H1 (cell line): ENCODE measurements around the gene RNF212. TPM values are rescaled to one million over a fixed set of nuclear protein-coding genes. Genes with fewer than 3 reads are reported as not detected.
A peak's percentile ranks its signal among the peaks of the same experiment; 100 is the strongest.

Experiments used
- CTCF ChIA-PET: fragments of 300-600 bp; sonication (Branson Sonifier 250); formaldehyde crosslinking; loops from one replicate; lab custom pipeline; 2021; ENCODE audit not compliant: partially characterized antibody; lab: Charles Lee
- POLR2A ChIA-PET: fragments of 300-600 bp; sonication (Branson Sonifier 250); formaldehyde crosslinking; loops from one replicate; lab custom pipeline; 2021; ENCODE audit warnings: inconsistent platforms; ENCODE audit not compliant: partially characterized antibody; lab: Charles Lee
- DNase-seq, 2 experiments: peaks; one replicate each; pipeline versions ENCODE4 v3.0.0 to v3.0.0-alpha.2; 2010 to 2022; ENCODE audit warnings: low spot score in 2 of 2, low read depth in 1 of 2, mixed read lengths in 1 of 2
- FAIRE-seq: peaks from 2 replicates; lab custom pipeline; 2011; peaks lifted over from hg19 to GRCh38; lab: Jason Lieb, UNC
- H2AFZ ChIP-seq: 2 replicates; pipeline ENCODE4 v1.8.1; 2012; ENCODE audit warnings: low read length, inconsistent platforms
- H2AK5ac ChIP-seq: 2 replicates; pipeline ENCODE4 v1.6.1; 2013; ENCODE audit warnings: low read depth, low read length
- H2BK120ac ChIP-seq: replicated peaks from 2 replicates; pipeline ENCODE3; 2013; ENCODE audit warnings: low read depth, low read length, inconsistent platforms
- H2BK12ac ChIP-seq: 2 replicates; pipeline ENCODE4 v1.6.1; 2013; ENCODE audit warnings: low read depth, low read length
- H2BK15ac ChIP-seq: 2 replicates; pipeline ENCODE4 v1.6.1; 2013; ENCODE audit warnings: low read length
- H2BK20ac ChIP-seq: 2 replicates; pipeline ENCODE4 v1.6.1; 2013; ENCODE audit warnings: low read length
- H2BK5ac ChIP-seq: 2 replicates; pipeline ENCODE4 v1.6.1; 2013; ENCODE audit warnings: low read depth, low read length
- H3K14ac ChIP-seq: 2 replicates; pipeline ENCODE4 v1.6.1; 2013; ENCODE audit warnings: inconsistent platforms; ENCODE audit not compliant: insufficient read length
- H3K18ac ChIP-seq: 2 replicates; pipeline ENCODE4 v1.6.1; 2013; ENCODE audit warnings: low read length; ENCODE audit errors: extremely low read depth
- H3K23ac ChIP-seq: 2 replicates; pipeline ENCODE4 v1.6.1; 2013; ENCODE audit warnings: inconsistent platforms; ENCODE audit not compliant: insufficient read length
- H3K23me2 ChIP-seq: 2 replicates; pipeline ENCODE4 v1.6.1; 2013; ENCODE audit warnings: low read depth, low read length
- H3K27ac ChIP-seq: 2 replicates; pipeline ENCODE4 v1.6.1; 2011; ENCODE audit warnings: low read depth, low read length, inconsistent platforms
- H3K27me3 ChIP-seq, 4 experiments: replicated peaks in 1 of 4; 1 replicate in 1 of 4; 2 replicates in 3 of 4; pipeline versions ENCODE4 v1.6.1 to v1.8.1; 2011 to 2013; ENCODE audit warnings: low read length in 3 of 4, mild to moderate bottlenecking in 3 of 4, inconsistent platforms in 2 of 4, mixed read lengths in 2 of 4, moderate library complexity in 1 of 4; ENCODE audit not compliant: control insufficient read depth in 3 of 4, insufficient read depth in 3 of 4; ENCODE audit errors: extremely low read depth in 1 of 4
- H3K36me3 ChIP-seq, 4 experiments: 2 replicates each; pipeline versions ENCODE4 v1.6.1 to v1.8.1; 2011 to 2013; ENCODE audit warnings: mild to moderate bottlenecking in 4 of 4, low read length in 3 of 4, moderate library complexity in 2 of 4, control low read depth in 1 of 4, inconsistent platforms in 1 of 4; ENCODE audit not compliant: insufficient read depth in 4 of 4, control insufficient read depth in 2 of 4
- H3K4ac ChIP-seq: replicated peaks from 2 replicates; pipeline ENCODE3; 2013; ENCODE audit warnings: low read length, low read depth, mixed read lengths, inconsistent platforms; ENCODE audit not compliant: insufficient read length
- H3K4me1 ChIP-seq, 4 experiments: replicated peaks in 1 of 4; 1 replicate in 1 of 4; 2 replicates in 3 of 4; pipeline versions ENCODE4 v1.6.1 to v1.8.1; 2011 to 2013; ENCODE audit warnings: low read length in 3 of 4, inconsistent platforms in 2 of 4, mixed read lengths in 1 of 4; ENCODE audit not compliant: insufficient read depth in 4 of 4, control insufficient read depth in 3 of 4
- H3K4me2 ChIP-seq, 2 experiments: 2 replicates each; pipeline versions ENCODE4 v1.6.1 to v1.8.1; 2011 to 2013; ENCODE audit warnings: low read depth in 2 of 2, low read length in 2 of 2, control low read depth in 1 of 2, inconsistent platforms in 1 of 2, mild to moderate bottlenecking in 1 of 2; ENCODE audit not compliant: insufficient read depth in 1 of 2
- H3K4me3 ChIP-seq, 4 experiments: fragments of 200-600, 300-600 bp in 1 of 4; sonication (generic), shearing (Covaris generic), sonication (Bioruptor Twin) in 1 of 4; 2 replicates each; pipeline versions ENCODE4 v1.5.1 to v1.8.1; 2011 to 2016; ENCODE audit warnings: low read length in 4 of 4, low read depth in 3 of 4, control low read depth in 2 of 4, inconsistent platforms in 2 of 4, mild to moderate bottlenecking in 2 of 4, mixed read lengths in 1 of 4, moderate library complexity in 1 of 4; ENCODE audit not compliant: insufficient read depth in 2 of 4; ENCODE audit errors: extremely low read depth in 1 of 4
- H3K56ac ChIP-seq: replicated peaks from 2 replicates; pipeline ENCODE3; 2013; ENCODE audit warnings: low read depth, mild to moderate bottlenecking, mixed read lengths, low read length, inconsistent platforms; ENCODE audit not compliant: insufficient read length
- H3K79me1 ChIP-seq: 2 replicates; pipeline ENCODE4 v1.6.1; 2013; ENCODE audit warnings: low read depth, low read length, control low read depth
- H3K79me2 ChIP-seq, 2 experiments: 2 replicates each; pipeline versions ENCODE4 v1.6.1 to v1.8.1; 2012 to 2013; ENCODE audit warnings: low read length in 2 of 2, mild to moderate bottlenecking in 2 of 2, inconsistent platforms in 1 of 2; ENCODE audit not compliant: insufficient read depth in 2 of 2, control insufficient read depth in 1 of 2
- H3K9ac ChIP-seq, 4 experiments: replicated peaks in 1 of 4; 1 replicate in 1 of 4; 2 replicates in 3 of 4; pipeline versions ENCODE4 v1.6.1 to v1.8.1; 2011 to 2013; ENCODE audit warnings: low read depth in 3 of 4, low read length in 3 of 4, control low read depth in 2 of 4, mild to moderate bottlenecking in 2 of 4, moderate library complexity in 2 of 4, inconsistent platforms in 1 of 4; ENCODE audit errors: extremely low read depth in 1 of 4
- H3K9me3 ChIP-seq, 2 experiments: 2 replicates each; pipeline versions ENCODE4 v1.6.1 to v1.8.1; 2012 to 2013; ENCODE audit warnings: mild to moderate bottlenecking in 2 of 2, moderate library complexity in 2 of 2, control low read depth in 1 of 2, inconsistent platforms in 1 of 2, low read depth in 1 of 2, low read length in 1 of 2, mixed read lengths in 1 of 2; ENCODE audit not compliant: insufficient read depth in 2 of 2
- H4K20me1 ChIP-seq, 2 experiments: replicated peaks in 1 of 2; 2 replicates each; pipeline versions ENCODE3 to v1.8.1; 2011 to 2013; ENCODE audit warnings: inconsistent platforms in 2 of 2, low read length in 2 of 2, mild to moderate bottlenecking in 1 of 2; ENCODE audit not compliant: insufficient read depth in 2 of 2, control insufficient read depth in 1 of 2
- H4K5ac ChIP-seq: 2 replicates; pipeline ENCODE4 v1.6.1; 2013; ENCODE audit warnings: low read length, low read depth, mixed read lengths, inconsistent platforms; ENCODE audit not compliant: insufficient read length
- H4K8ac ChIP-seq: 2 replicates; pipeline ENCODE4 v1.8.0; 2013; ENCODE audit warnings: mild to moderate bottlenecking, moderate library complexity, low read length, inconsistent platforms; ENCODE audit not compliant: insufficient read depth; ENCODE audit errors: extremely low read depth
- H4K91ac ChIP-seq: replicated peaks from 2 replicates; pipeline ENCODE3; 2013; ENCODE audit warnings: low read length, mixed read lengths, inconsistent platforms; ENCODE audit not compliant: insufficient read length
- BCL11A ChIP-seq, 2 experiments: IDR thresholded peaks; one replicate each; pipeline ENCODE4 v1.6.1; 2011; ENCODE audit warnings: low read depth in 2 of 2, low read length in 2 of 2, mild to moderate bottlenecking in 2 of 2
- NRF1 ChIP-seq: IDR thresholded peaks from 2 replicates; pipeline ENCODE4 v1.6.1; 2011; ENCODE audit warnings: mild to moderate bottlenecking, low read depth, low read length, improper control_type of control experiment
- POLR2A ChIP-seq, 2 experiments: IDR thresholded peaks; 1 replicate in 1 of 2; 2 replicates in 1 of 2; pipeline ENCODE4 v1.6.1; 2011; ENCODE audit warnings: low read depth in 2 of 2, low read length in 2 of 2, mild to moderate bottlenecking in 2 of 2; ENCODE audit errors: control extremely low read depth in 1 of 2
- RBBP5 ChIP-seq: IDR thresholded peaks from 2 replicates; pipeline ENCODE4 v1.7.1; 2012; ENCODE audit warnings: low read depth, mild to moderate bottlenecking, inconsistent platforms, low read length, moderate library complexity, borderline replicate concordance
- RFX5 ChIP-seq: IDR thresholded peaks from 2 replicates; pipeline ENCODE4 v1.6.1; 2011; ENCODE audit warnings: low read depth, low read length, improper control_type of control experiment, borderline replicate concordance
- RNF2 ChIP-seq: fragments of 200-900, 300-1000 bp; sonication (generic); IDR thresholded peaks from 2 replicates; pipeline ENCODE4 v1.7.1; 2016; ENCODE audit warnings: borderline replicate concordance, low read depth, mild to moderate bottlenecking, antibody characterized with exemption, low read length; ENCODE audit not compliant: poor library complexity, severe bottlenecking; ENCODE audit errors: missing control alignments
- RXRA ChIP-seq: IDR thresholded peaks from 2 replicates; pipeline ENCODE4 v1.6.1; 2011; ENCODE audit warnings: low read depth, mild to moderate bottlenecking, low read length, moderate library complexity; ENCODE audit not compliant: insufficient read depth
- SIX5 ChIP-seq: IDR thresholded peaks from 2 replicates; pipeline ENCODE4 v1.6.1; 2011; ENCODE audit warnings: mild to moderate bottlenecking, low read depth, low read length
- SP4 ChIP-seq: IDR thresholded peaks from 2 replicates; pipeline ENCODE4 v1.6.1; 2012; ENCODE audit warnings: low read length, inconsistent platforms
- TAF1 ChIP-seq: IDR thresholded peaks from 2 replicates; pipeline ENCODE4 v1.6.1; 2011; ENCODE audit warnings: mild to moderate bottlenecking, low read depth, low read length
- TAF7 ChIP-seq: optimal IDR thresholded peaks from 2 replicates; pipeline ENCODE3; 2011; ENCODE audit warnings: low read depth, mild to moderate bottlenecking, inconsistent platforms, low read length, moderate library complexity, borderline replicate concordance
- TEAD4 ChIP-seq: IDR thresholded peaks from 2 replicates; pipeline ENCODE4 v1.6.1; 2012; ENCODE audit warnings: low read depth, low read length, inconsistent platforms, mixed read lengths
- WGBS, 2 experiments: shearing (Covaris generic) in 1 of 2; methylation state at CpG; one replicate each; pipeline versions ENCODE4 v1.1.6 to v1.1.7; 2013 to 2015; ENCODE audit warnings: low lambda C conversion rate in 2 of 2, mixed read lengths in 2 of 2, inconsistent platforms in 1 of 2, low coverage in 1 of 2, missing lambda C conversion rate in 1 of 2; ENCODE audit not compliant: insufficient replicate concordance in 2 of 2, insufficient coverage in 1 of 2, insufficient read length in 1 of 2; ENCODE audit errors: extremely low coverage in 1 of 2, missing lambda C conversion rate in 1 of 2; 5-methylcytosine and 5-hydroxymethylcytosine counted together
- polyA plus RNA-seq, 7 experiments: library from polyadenylated mRNA; depleted of rRNA in 3 of 7; stranded (reverse) in 5 of 7; unstranded in 2 of 7; fragments of >200 nt in 5 of 7; fragments of 200-250 nt in 2 of 7; gene quantifications; 1 replicate in 5 of 7; 2 replicates in 1 of 7; 4 replicates in 1 of 7; pipeline versions ENCODE4 v1.2.1 to v1.2.3, GENCODE V29; 2011 to 2013; ENCODE audit warnings: missing spikeins in 2 of 7, mixed read lengths in 2 of 7
- total RNA-seq: library from RNA; stranded (reverse); fragmentation: NEBNext Ultra II Directional; extraction: Animal tissue kit (Norgen Biotek cat#: 25700); gene quantifications from 2 replicates; pipeline ENCODE4 v1.2.1, GENCODE V29; 2021

Gene RNF212
- total and polyA plus RNA-seq, 2 of the 8 experiments (the other 6 are each of a cell fraction or from before 2014, with no cell fraction given) = 3.4 to 5.4 TPM

DNA sequence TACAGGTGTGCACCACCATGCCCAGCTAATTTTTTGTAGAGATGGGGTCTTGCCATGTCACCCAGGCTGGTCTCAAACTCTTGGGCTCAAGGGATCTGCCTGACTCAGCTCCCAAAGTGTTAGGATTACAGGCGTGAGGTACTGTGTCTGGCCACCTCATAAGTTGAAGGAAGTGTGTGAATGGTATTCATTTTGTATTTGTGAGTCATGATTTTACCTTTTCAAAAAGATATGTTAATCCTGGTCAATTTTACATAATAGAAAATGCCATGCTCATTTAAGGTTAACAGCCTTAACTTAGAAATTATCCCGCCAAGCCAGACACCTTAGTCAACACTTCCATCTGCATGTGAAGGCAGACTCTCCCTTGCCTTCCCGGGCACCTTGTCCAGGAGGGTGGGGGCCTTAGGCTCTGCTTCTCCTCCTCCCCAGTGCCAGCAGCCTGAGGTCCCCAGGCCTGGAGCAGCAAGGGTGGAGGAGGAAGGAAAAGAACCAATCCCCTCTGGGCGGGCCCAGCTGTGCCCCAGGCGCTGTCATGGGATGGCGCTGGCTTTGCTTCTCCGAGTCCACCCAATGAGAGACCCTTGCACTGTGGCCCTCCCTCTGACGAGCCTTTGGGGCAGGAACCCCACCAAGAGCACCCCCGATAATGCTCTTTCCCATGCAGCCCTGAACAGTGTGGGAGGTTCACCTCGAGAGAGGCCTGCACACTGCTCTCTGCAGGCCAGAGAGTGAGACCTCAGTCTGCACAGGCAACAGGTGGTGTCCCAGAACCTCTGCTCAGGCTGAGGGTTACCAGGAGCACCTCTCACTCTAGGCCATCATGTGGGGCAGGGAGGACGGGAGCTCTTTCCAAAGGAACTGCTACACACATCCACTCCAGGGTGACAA, 37.3 kb downstream of the RNF212 start:
- Histone ChIP-seq H3K56ac (no peak overlapping the region), H3K79me2 (no peaks in the 10 kb centered on the region), H3K23me2 (no peaks in the 10 kb centered on the region), H3K9me3 (peaks cover 0 to 2% of the 10 kb centered on the region in 2 experiments; a peak in 1 of 4 replicates), H4K91ac (no peak overlapping the region), H4K20me1 (no peaks in the 10 kb centered on the region), H3K4me3 (no peak overlapping the region), H3K9ac (no peak overlapping the region), H3K79me1 (no peaks in the 10 kb centered on the region), H3K18ac (no peak overlapping the region), H3K27me3 (no peaks in the 10 kb centered on the region), H3K36me3 (no peaks in the 10 kb centered on the region), H2BK12ac (no peak overlapping the region), H2BK120ac (no peak overlapping the region), H2AK5ac (no peak overlapping the region), H4K8ac (0 out of 2 replicates have a peak overlapping the region, but pooled peaks have one; percentile 2), H2BK20ac (no peak overlapping the region), H3K4me1 (no peaks in the 10 kb centered on the region), H2BK15ac (no peak overlapping the region), H3K27ac (no peak overlapping the region), H3K14ac (no peak overlapping the region), H3K23ac (no peak overlapping the region), H3K4ac (no peak overlapping the region), H4K5ac (no peak overlapping the region), H2AFZ (no peak overlapping the region), H3K4me2 (no peak overlapping the region), H2BK5ac (no peak overlapping the region)
- DNase-seq = no peak
- ChIA-PET POLR2A (no interaction called here), CTCF (interaction anchor here (0.6 to 4.2 kb wide), 4 partner anchors 16 to 436 kb away, joined by 3 to 19 read pairs (median 4); no protein-coding TSS in a partner anchor)
- WGBS, 2 experiments = 87% methylated on average over 11 of the region's 11 CpGs; no CpG with 5 or more reads in 1 of the 2 experiments
- FAIRE-seq = no peak
- TF ChIP-seq RBBP5 = no peak
- no peak for TF ChIP-seq RXRA
- no peak for TF ChIP-seq SIX5
- TF ChIP-seq TAF1 = no peak
- TF ChIP-seq RFX5 = no peak
- TF ChIP-seq BCL11A (IDR thresholded peaks at IDR 0.05; ENCODE audit: low read depth in 2 of 2, low read length in 2 of 2) = no peak
- TF ChIP-seq POLR2A (IDR thresholded peaks at IDR 0.05; ENCODE audit: control extremely low read depth in 1 of 2, low read depth in 2 of 2, low read length in 2 of 2) = no peak
- no peak for TF ChIP-seq NRF1
- no peak for TF ChIP-seq SP4
- no peak for TF ChIP-seq RNF2
- TF ChIP-seq TAF7 = no peak
- no peak for TF ChIP-seq TEAD4
